K562 (cell line): ENCODE measurements around the gene CCNL2. TPM values are rescaled to one million over a fixed set of nuclear protein-coding genes. Genes with fewer than 3 reads are reported as not detected.

ENCODE experiments used
- ATAC-seq: fragments of 200-7000 bp; cut with Tn5 transposase; 3 replicates; pipeline ENCODE4 v1.9.1; 2020; ENCODE audit warnings: moderate library complexity
- BruUV-seq: library from RNA; stranded (reverse); fragments of 400-500 nt; replicated peaks from 2 replicates; lab custom pipeline; 2021; lab: Mats Ljungman, UMichigan
- CTCF ChIA-PET: fragments of 300-600 bp; formaldehyde crosslinking; extraction: SDS; loops from one replicate; lab custom pipeline; 2021; ENCODE audit warnings: low intra/inter-chr PET ratio; lab: Yijun Ruan, JAX
- POLR2A ChIA-PET: fragments of 300-600, 350-650 bp; sonication (Branson Sonifier 250); formaldehyde crosslinking; extraction: SDS; loops from one replicate; lab custom pipeline; 2021; ENCODE audit warnings: antibody characterized with exemption, inconsistent platforms; lab: Yijun Ruan, JAX
- DNase-seq, 4 experiments: peaks; one replicate each; pipeline versions ENCODE4 v3.0.0 to v3.0.0-alpha.2; 2011 to 2018; ENCODE audit warnings: low spot score in 3 of 4, mixed read lengths in 3 of 4; ENCODE audit errors: extremely low read depth in 1 of 4
- FAIRE-seq: peaks from 2 replicates; lab custom pipeline; 2011; peaks lifted over from hg19 to GRCh38; lab: Jason Lieb, UNC
- H2AFZ ChIP-seq: 2 replicates; pipeline ENCODE4 v1.6.0; 2011; ENCODE audit warnings: low read depth, low read length, control low read depth, inconsistent platforms
- H3K27ac ChIP-seq: fragments of 200-600 bp; 3 replicates; pipeline ENCODE4 v1.8.0; 2011; ENCODE audit warnings: low read depth, mild to moderate bottlenecking, control low read depth, inconsistent platforms, low read length, moderate library complexity, mixed read lengths; ENCODE audit errors: extremely low read depth
- H3K27me3 ChIP-seq, 2 experiments: fragments of 300-600 bp in 1 of 2; 2 replicates in 1 of 2; 3 replicates in 1 of 2; pipeline versions ENCODE4 v1.6.0 to v1.8.0; 2011; ENCODE audit warnings: inconsistent platforms in 2 of 2, low read length in 2 of 2, mild to moderate bottlenecking in 1 of 2, mixed read lengths in 1 of 2, moderate library complexity in 1 of 2; ENCODE audit not compliant: control insufficient read depth in 2 of 2, insufficient read depth in 2 of 2
- H3K36me3 ChIP-seq: fragments of 300-600 bp; 3 replicates; pipeline ENCODE4 v1.8.0; 2011; ENCODE audit warnings: mild to moderate bottlenecking, low read length, inconsistent platforms; ENCODE audit not compliant: control insufficient read depth, insufficient read depth
- H3K4me1 ChIP-seq, 2 experiments: fragments of 200-600 bp in 1 of 2; replicated peaks in 1 of 2; 2 replicates in 1 of 2; 3 replicates in 1 of 2; pipeline versions ENCODE4 v1.5.1 to v1.8.0; 2011; ENCODE audit warnings: inconsistent platforms in 2 of 2, low read length in 2 of 2, mild to moderate bottlenecking in 1 of 2, mixed read lengths in 1 of 2, moderate library complexity in 1 of 2; ENCODE audit not compliant: control insufficient read depth in 2 of 2, insufficient read depth in 2 of 2
- H3K4me2 ChIP-seq: 2 replicates; pipeline ENCODE4 v1.6.1; 2011; ENCODE audit warnings: low read length, control low read depth, inconsistent platforms, mixed read lengths; ENCODE audit not compliant: insufficient read depth
- H3K4me3 ChIP-seq: fragments of 200-600 bp; sonication (generic), shearing (Covaris generic); 2 replicates; pipeline ENCODE4 v1.5.1; 2016; ENCODE audit warnings: control low read depth, inconsistent platforms
- H3K79me2 ChIP-seq: fragments of 200-600 bp; 3 replicates; pipeline ENCODE4 v1.8.0; 2011; ENCODE audit warnings: low read length, inconsistent platforms; ENCODE audit not compliant: control insufficient read depth, insufficient read depth
- H3K9ac ChIP-seq, 2 experiments: 2 replicates each; pipeline versions ENCODE4 v1.6.0 to v1.6.1; 2011; ENCODE audit warnings: low read depth in 2 of 2, low read length in 2 of 2, control low read depth in 1 of 2, inconsistent platforms in 1 of 2, mild to moderate bottlenecking in 1 of 2, mixed read lengths in 1 of 2; ENCODE audit not compliant: insufficient read depth in 1 of 2
- H3K9me1 ChIP-seq: one replicate; pipeline ENCODE4 v1.6.0; 2011; ENCODE audit warnings: inconsistent platforms, mild to moderate bottlenecking, low read length, moderate library complexity; ENCODE audit not compliant: control insufficient read depth, insufficient read depth
- H3K9me3 ChIP-seq: replicated peaks from 2 replicates; pipeline ENCODE4 v1.5.1; 2011; ENCODE audit warnings: low read depth, low read length, inconsistent platforms; ENCODE audit not compliant: control insufficient read depth, insufficient read depth
- H4K20me1 ChIP-seq: replicated peaks from 2 replicates; pipeline ENCODE4 v1.6.1; 2011; ENCODE audit warnings: low read length, inconsistent platforms, mixed read lengths; ENCODE audit not compliant: control insufficient read depth, insufficient read depth
- BHLHE40 ChIP-seq: IDR thresholded peaks from 2 replicates; pipeline ENCODE4 v1.6.1; 2011; ENCODE audit warnings: low read length, improper control_type of control experiment
- MBD2 ChIP-seq: sonication (generic); IDR thresholded peaks from 2 replicates; pipeline ENCODE4 v1.6.1; 2016; ENCODE audit warnings: low read depth, borderline replicate concordance
- MTA1 ChIP-seq: fragments of 450-650 bp; IDR thresholded peaks from 2 replicates; pipeline ENCODE4 v1.6.1; 2017; ENCODE audit warnings: borderline replicate concordance
- SAFB ChIP-seq: fragments of 200-400 bp; formaldehyde crosslinking; IDR thresholded peaks from 2 replicates; pipeline ENCODE4 v1.6.1; 2017; ENCODE audit warnings: low read depth, low read length, borderline replicate concordance
- ZNF212 ChIP-seq: fragments of 450-650 bp; formaldehyde crosslinking; IDR thresholded peaks from 2 replicates; pipeline ENCODE4 v1.4.0; 2020; ENCODE audit warnings: mild to moderate bottlenecking
- WGBS: fragments of 100-300 bp; shearing (Covaris generic); methylation state at CpG from one replicate; pipeline ENCODE4 v1.1.6; 2016; ENCODE audit warnings: low coverage, mixed read lengths; ENCODE audit not compliant: insufficient coverage; ENCODE audit errors: missing lambda C conversion rate; 5-methylcytosine and 5-hydroxymethylcytosine counted together
- in situ Hi-C: fragments of 300-500 bp; cut with MboI; formaldehyde crosslinking; loops from 4 replicates; pipeline ENCODE4 v1.15.0; 2018; ENCODE audit warnings: inconsistent platforms, mixed read lengths
- intact Hi-C: fragments of 100-400 bp; cut with micrococcal nuclease; formaldehyde crosslinking; loops from 2 replicates; pipeline ENCODE4 v1.14.2; 2022
- polyA plus RNA-seq, 8 experiments: library from polyadenylated mRNA; depleted of rRNA in 4 of 8; stranded (reverse) in 5 of 8; unstranded in 3 of 8; fragments of >200 nt; fragmentation: Nextera tagmentation in 2 of 8; fragmentation: Illumina TruSeq in 1 of 8; extraction: Ambion mirVana in 2 of 8; extraction: Trizol in 1 of 8; gene quantifications; 2 replicates each; pipeline versions ENCODE4 v1.2.1 to v1.2.3, GENCODE V29; 2011 to 2014; ENCODE audit warnings: inconsistent platforms in 1 of 8, missing spikeins in 1 of 8
- total RNA-seq, 7 experiments: library from RNA; depleted of rRNA in 6 of 7; stranded (reverse); fragments of >200 nt in 6 of 7; fragmentation: Illumina TruSeq in 2 of 7; extraction: Trizol in 2 of 7; gene quantifications; 2 replicates each; pipeline versions ENCODE4 v1.2.1 to v1.2.3, GENCODE V29; 2011 to 2021; ENCODE audit warnings: low replicate concordance in 1 of 7
- TF ChIP-seq, protein P1 (sequence below): fragments of 450-650 bp; IDR thresholded peaks from 2 replicates; pipeline ENCODE4 v1.6.1; 2016; ENCODE audit warnings: antibody characterized with exemption
- TF ChIP-seq, protein P2 (sequence below), 2 experiments: IDR thresholded peaks; 2 replicates each; pipeline ENCODE4 v1.6.1; 2012; ENCODE audit warnings: improper control_type of control experiment in 2 of 2, low read depth in 2 of 2, low read length in 2 of 2, borderline replicate concordance in 1 of 2
- TF ChIP-seq, protein P3 (sequence below): sonication (generic); formaldehyde crosslinking; IDR thresholded peaks from 2 replicates; pipeline ENCODE4 v1.9.0; 2022; ENCODE audit warnings: mild to moderate bottlenecking, missing genetic modification reagents
- TF ChIP-seq, protein P4 (sequence below): sonication (generic); formaldehyde crosslinking; IDR thresholded peaks from 2 replicates; pipeline ENCODE4 v1.8.0; 2022; ENCODE audit warnings: mild to moderate bottlenecking, missing genetic modification reagents

CCNL2 gene
- total and polyA plus RNA-seq, 9 of the 15 experiments (the other 6 are each of a cell fraction or from before 2014, with no cell fraction given), result 2.8 to 287 (median 94.5) TPM

DNA sequence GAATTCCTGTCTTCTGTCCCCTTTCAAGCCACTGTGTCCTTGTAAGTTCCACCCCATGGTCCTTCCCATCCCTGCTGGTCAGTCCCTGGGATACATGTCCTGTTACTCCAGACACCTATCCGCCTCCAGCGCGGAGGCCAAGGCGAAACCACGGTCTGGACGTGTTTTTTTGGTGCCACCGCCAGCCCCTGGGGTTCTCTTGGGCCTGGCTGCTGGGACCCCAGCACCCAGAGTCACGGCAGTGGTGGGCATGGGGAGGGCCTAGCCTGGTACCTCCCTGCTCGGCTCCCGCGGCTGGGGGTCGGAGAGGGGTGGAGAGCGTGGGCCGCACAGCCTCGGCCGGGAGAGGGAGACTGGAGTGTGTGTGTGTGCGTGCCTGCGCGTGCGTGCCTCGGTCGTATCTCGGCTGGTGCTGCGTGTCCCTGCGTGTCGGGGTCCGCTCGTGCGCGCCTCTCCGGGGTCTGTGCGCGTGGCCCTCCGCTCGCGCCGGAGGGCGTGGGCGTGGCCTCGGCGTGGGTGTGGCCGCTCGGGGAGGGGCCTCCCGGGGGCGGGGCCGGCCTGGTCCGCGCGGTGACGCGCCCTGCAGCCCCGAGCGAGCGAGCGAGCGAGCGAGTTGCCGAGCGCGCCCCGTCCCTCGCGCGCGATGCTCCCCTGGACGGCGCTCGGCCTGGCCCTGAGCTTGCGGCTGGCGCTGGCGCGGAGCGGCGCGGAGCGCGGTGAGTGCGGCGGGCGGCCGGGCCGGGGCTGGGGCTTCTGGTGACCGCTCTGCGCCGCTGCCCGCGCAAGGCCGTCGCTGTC is 36.2 kb upstream of the CCNL2 start, which contains the start of gene VWA1:
VWA1 (plus strand) TSS at position 585 of the 798 bp plus-strand sequence; CDS start at position 644, 59 bp downstream.
- H2AFZ ChIP-seq, result peak within 1 kb of the TSS; percentile 97
- H3K9ac ChIP-seq, result peak within 1 kb of the TSS; percentile 48 to 90; a peak in 3 of 4 replicates
- no peaks in the 10 kb centered on the region for H3K9me3 ChIP-seq
- WGBS, result 17% methylated on average over 41 of the region's 89 CpGs
- in situ Hi-C loops (no loop called here), intact Hi-C loops (no loop called here)
- FAIRE-seq (peak; percentile 81), DNase-seq (peak; percentile 89 to 98 (median 98)), ATAC-seq (peak; percentile 87)
- no peaks in the 10 kb centered on the region for H4K20me1 ChIP-seq
- peak within 1 kb of the TSS; percentile 41; the same call in 2 of the 3 replicates for H3K27ac ChIP-seq
- H3K27me3 ChIP-seq, result no peaks in the 10 kb centered on the region
- no peaks in the 10 kb centered on the region for H3K9me1 ChIP-seq
- CTCF ChIA-PET, result no interaction called here
- H3K4me2 ChIP-seq, result peak within 1 kb of the TSS; percentile 85
- POLR2A ChIA-PET, result no interaction called here
- no peaks in the 10 kb centered on the region; the same call in 2 of the 3 replicates for H3K79me2 ChIP-seq
- H3K4me3 ChIP-seq, result peak within 1 kb of the TSS; percentile 40
- no peaks in the 10 kb centered on the region for H3K36me3 ChIP-seq
- H3K4me1 ChIP-seq, result peaks cover 45 to 97% of the 10 kb centered on the region in 2 experiments
- TSS peak; percentile 67 for BruUV-seq
- TF ChIP-seq MBD2 (0 out of 2 replicates have a peak, but pooled peaks have one; percentile 20), ZNF212 (CRISPR knock-in tag) (no peak), BHLHE40 (peak; percentile 40; the same call in 1 of the 2 replicates), MTA1 (no peak), SAFB (peak; percentile 68)
- TF ChIP-seq, protein P1, sequence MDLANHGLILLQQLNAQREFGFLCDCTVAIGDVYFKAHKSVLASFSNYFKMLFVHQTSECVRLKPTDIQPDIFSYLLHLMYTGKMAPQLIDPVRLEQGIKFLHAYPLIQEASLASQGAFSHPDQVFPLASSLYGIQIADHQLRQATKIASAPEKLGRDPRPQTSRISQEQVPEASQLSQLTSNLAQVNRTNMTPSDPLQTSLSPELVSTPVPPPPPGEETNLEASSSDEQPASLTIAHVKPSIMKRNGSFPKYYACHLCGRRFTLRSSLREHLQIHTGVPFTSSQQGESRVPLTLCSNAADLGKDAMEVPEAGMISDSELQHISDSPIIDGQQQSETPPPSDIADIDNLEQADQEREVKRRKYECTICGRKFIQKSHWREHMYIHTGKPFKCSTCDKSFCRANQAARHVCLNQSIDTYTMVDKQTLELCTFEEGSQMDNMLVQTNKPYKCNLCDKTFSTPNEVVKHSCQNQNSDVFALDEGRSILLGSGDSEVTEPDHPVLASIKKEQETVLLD, result 0 out of 2 replicates have a peak, but pooled peaks have one; percentile 48
- TF ChIP-seq, protein P2, sequence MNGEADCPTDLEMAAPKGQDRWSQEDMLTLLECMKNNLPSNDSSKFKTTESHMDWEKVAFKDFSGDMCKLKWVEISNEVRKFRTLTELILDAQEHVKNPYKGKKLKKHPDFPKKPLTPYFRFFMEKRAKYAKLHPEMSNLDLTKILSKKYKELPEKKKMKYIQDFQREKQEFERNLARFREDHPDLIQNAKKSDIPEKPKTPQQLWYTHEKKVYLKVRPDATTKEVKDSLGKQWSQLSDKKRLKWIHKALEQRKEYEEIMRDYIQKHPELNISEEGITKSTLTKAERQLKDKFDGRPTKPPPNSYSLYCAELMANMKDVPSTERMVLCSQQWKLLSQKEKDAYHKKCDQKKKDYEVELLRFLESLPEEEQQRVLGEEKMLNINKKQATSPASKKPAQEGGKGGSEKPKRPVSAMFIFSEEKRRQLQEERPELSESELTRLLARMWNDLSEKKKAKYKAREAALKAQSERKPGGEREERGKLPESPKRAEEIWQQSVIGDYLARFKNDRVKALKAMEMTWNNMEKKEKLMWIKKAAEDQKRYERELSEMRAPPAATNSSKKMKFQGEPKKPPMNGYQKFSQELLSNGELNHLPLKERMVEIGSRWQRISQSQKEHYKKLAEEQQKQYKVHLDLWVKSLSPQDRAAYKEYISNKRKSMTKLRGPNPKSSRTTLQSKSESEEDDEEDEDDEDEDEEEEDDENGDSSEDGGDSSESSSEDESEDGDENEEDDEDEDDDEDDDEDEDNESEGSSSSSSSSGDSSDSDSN (IDR thresholded peaks at IDR 0.05; ENCODE audit: borderline replicate concordance in 1 of 2, low read depth in 2 of 2, low read length in 2 of 2), result peak; percentile 62 to 80; a peak in 2 of 4 replicates
- TF ChIP-seq, protein P3, sequence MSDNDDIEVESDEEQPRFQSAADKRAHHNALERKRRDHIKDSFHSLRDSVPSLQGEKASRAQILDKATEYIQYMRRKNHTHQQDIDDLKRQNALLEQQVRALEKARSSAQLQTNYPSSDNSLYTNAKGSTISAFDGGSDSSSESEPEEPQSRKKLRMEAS (CRISPR knock-in tag), result peak; percentile 59
- TF ChIP-seq, protein P4, sequence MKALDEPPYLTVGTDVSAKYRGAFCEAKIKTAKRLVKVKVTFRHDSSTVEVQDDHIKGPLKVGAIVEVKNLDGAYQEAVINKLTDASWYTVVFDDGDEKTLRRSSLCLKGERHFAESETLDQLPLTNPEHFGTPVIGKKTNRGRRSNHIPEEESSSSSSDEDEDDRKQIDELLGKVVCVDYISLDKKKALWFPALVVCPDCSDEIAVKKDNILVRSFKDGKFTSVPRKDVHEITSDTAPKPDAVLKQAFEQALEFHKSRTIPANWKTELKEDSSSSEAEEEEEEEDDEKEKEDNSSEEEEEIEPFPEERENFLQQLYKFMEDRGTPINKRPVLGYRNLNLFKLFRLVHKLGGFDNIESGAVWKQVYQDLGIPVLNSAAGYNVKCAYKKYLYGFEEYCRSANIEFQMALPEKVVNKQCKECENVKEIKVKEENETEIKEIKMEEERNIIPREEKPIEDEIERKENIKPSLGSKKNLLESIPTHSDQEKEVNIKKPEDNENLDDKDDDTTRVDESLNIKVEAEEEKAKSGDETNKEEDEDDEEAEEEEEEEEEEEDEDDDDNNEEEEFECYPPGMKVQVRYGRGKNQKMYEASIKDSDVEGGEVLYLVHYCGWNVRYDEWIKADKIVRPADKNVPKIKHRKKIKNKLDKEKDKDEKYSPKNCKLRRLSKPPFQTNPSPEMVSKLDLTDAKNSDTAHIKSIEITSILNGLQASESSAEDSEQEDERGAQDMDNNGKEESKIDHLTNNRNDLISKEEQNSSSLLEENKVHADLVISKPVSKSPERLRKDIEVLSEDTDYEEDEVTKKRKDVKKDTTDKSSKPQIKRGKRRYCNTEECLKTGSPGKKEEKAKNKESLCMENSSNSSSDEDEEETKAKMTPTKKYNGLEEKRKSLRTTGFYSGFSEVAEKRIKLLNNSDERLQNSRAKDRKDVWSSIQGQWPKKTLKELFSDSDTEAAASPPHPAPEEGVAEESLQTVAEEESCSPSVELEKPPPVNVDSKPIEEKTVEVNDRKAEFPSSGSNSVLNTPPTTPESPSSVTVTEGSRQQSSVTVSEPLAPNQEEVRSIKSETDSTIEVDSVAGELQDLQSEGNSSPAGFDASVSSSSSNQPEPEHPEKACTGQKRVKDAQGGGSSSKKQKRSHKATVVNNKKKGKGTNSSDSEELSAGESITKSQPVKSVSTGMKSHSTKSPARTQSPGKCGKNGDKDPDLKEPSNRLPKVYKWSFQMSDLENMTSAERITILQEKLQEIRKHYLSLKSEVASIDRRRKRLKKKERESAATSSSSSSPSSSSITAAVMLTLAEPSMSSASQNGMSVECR (CRISPR knock-in tag), result 0 out of 2 replicates have a peak, but pooled peaks have one; percentile 58
